ENCODE data around the gene CPVL.
"Not testable (repeated sequence)": the region's sequence is repeated elsewhere in the genome, so short reads cannot be mapped to it uniquely, and the experiment has no call there.

Gene CPVL

GRCh38 chr7:29116361-29117200 lies 29.8 kb downstream of the CPVL start:
- no peak for DNase-seq

GRCh38 chr7:29115753-29116152 lies 30.6 kb downstream of the CPVL start:
- DNase-seq, result no peak

GRCh38 chr7:29115130-29115687 lies 31.1 kb downstream of the CPVL start:
- no peak for DNase-seq

GRCh38 chr7:29114266-29114665 lies 32.1 kb downstream of the CPVL start:
- not testable (repeated sequence) for DNase-seq

GRCh38 chr7:29113384-29114102 lies 32.8 kb downstream of the CPVL start:
- DNase-seq, result no peak

- no peak for DNase-seq
Observed at GRCh38 chr7:29112721-29113120, 33.6 kb downstream of the CPVL start.

GRCh38 chr7:29109899-29110298 lies 36.4 kb downstream of the CPVL start:
- DNase-seq, result no peak

- no peak for DNase-seq
Observed at GRCh38 chr7:29109358-29109757, 37.0 kb downstream of the CPVL start.

- no peak for DNase-seq
Observed at GRCh38 chr7:29107056-29107455, 39.3 kb downstream of the CPVL start.

- no peak for DNase-seq
Observed at GRCh38 chr7:29106669-29106988, 39.7 kb downstream of the CPVL start.

GRCh38 chr7:29105752-29106668 lies 40.3 kb downstream of the CPVL start:
- DNase-seq, result peak; percentile 19 to 58

- DNase-seq, result no peak
Observed at GRCh38 chr7:29105191-29105590, 41.1 kb downstream of the CPVL start.

- DNase-seq, result peak; percentile 32 to 42
Observed at GRCh38 chr7:29102558-29103151, 43.7 kb downstream of the CPVL start.

- no peak for DNase-seq
Observed at GRCh38 chr7:29100924-29101323, 45.4 kb downstream of the CPVL start.

- DNase-seq, result no peak
Observed at GRCh38 chr7:29099896-29100847, 46.2 kb downstream of the CPVL start.

GRCh38 chr7:29096446-29096730 lies 49.9 kb downstream of the CPVL start:
- DNase-seq, result no peak

- DNase-seq, result no peak
Observed at GRCh38 chr7:29095631-29096445, 50.5 kb downstream of the CPVL start.

GRCh38 chr7:29093091-29093490 lies 53.2 kb downstream of the CPVL start:
- DNase-seq, result not testable (repeated sequence)

- peak in 1 of 2 donors; percentile 55 for DNase-seq
Observed at GRCh38 chr7:29091715-29092114, 54.6 kb downstream of the CPVL start.

- no peak for DNase-seq
Observed at GRCh38 chr7:29090836-29091601, 55.3 kb downstream of the CPVL start.
